HepG2 (cell line): Measurements from ENCODE around the gene PRADC1. TPM values are rescaled to one million over a fixed set of nuclear protein-coding genes. Genes with fewer than 3 reads are reported as not detected.

Experiments
- CCAR2 ChIP-seq: fragments of 200-400 bp; formaldehyde crosslinking; optimal IDR thresholded peaks from 2 replicates; pipeline ENCODE3; 2018; ENCODE audit warnings: low read depth, mild to moderate bottlenecking, low read length, moderate library complexity
- EED ChIP-seq: sonication (generic); formaldehyde crosslinking; IDR thresholded peaks from 2 replicates; pipeline ENCODE4 v1.5.0; 2020; ENCODE audit warnings: mild to moderate bottlenecking, missing genetic modification reagents
- ERF ChIP-seq: IDR thresholded peaks from 2 replicates; pipeline ENCODE4 v1.6.1; 2018; ENCODE audit warnings: missing biosample characterization, missing genetic modification reagents
- FOXP4 ChIP-seq: sonication (generic); formaldehyde crosslinking; IDR thresholded peaks from 2 replicates; pipeline ENCODE4 v1.4.0; 2020; ENCODE audit warnings: missing genetic modification reagents
- HOXA3 ChIP-seq: sonication (generic); formaldehyde crosslinking; IDR thresholded peaks from 2 replicates; pipeline ENCODE4 v1.5.0; 2020; ENCODE audit warnings: missing genetic modification reagents
- KDM5A ChIP-seq: fragments of 200-600 bp; sonication (generic); IDR thresholded peaks from 2 replicates; pipeline ENCODE4 v1.7.0; 2018; ENCODE audit warnings: antibody characterized with exemption, mild to moderate bottlenecking, low read length, borderline replicate concordance
- MED13 ChIP-seq: sonication (generic); formaldehyde crosslinking; IDR thresholded peaks from 2 replicates; pipeline ENCODE4 v1.5.0; 2020; ENCODE audit warnings: missing genetic modification reagents
- ONECUT2 ChIP-seq: sonication (generic); formaldehyde crosslinking; IDR thresholded peaks from 2 replicates; pipeline ENCODE4 v1.4.0; 2020; ENCODE audit warnings: missing genetic modification reagents
- SP5 ChIP-seq: IDR thresholded peaks from 2 replicates; pipeline ENCODE4 v1.6.1; 2016; ENCODE audit warnings: low read depth, borderline replicate concordance
- ZBTB25 ChIP-seq: IDR thresholded peaks from 2 replicates; pipeline ENCODE4 v1.6.1; 2018; ENCODE audit warnings: missing genetic modification reagents
- ZFP36 ChIP-seq: fragments of 150-350 bp; IDR thresholded peaks from 2 replicates; pipeline ENCODE4 v1.6.1; 2018; ENCODE audit warnings: borderline replicate concordance, low read length, low read depth; ENCODE audit not compliant: partially characterized antibody
- ZMAT3 ChIP-seq: sonication (generic); formaldehyde crosslinking; conservative IDR thresholded peaks from 2 replicates; pipeline ENCODE4 v1.7.0; 2021; ENCODE audit warnings: missing genetic modification reagents
- ZNF136 ChIP-seq: sonication (generic); formaldehyde crosslinking; IDR thresholded peaks from 2 replicates; pipeline ENCODE4 v1.8.1; 2022; ENCODE audit warnings: low read depth, mild to moderate bottlenecking, moderate library complexity, missing genetic modification reagents
- ZNF281 ChIP-seq: sonication (generic); formaldehyde crosslinking; IDR thresholded peaks from 2 replicates; pipeline ENCODE4 v1.4.0; 2020; ENCODE audit warnings: missing genetic modification reagents, borderline replicate concordance
- ZNF33A ChIP-seq: sonication (generic); formaldehyde crosslinking; IDR thresholded peaks from 2 replicates; pipeline ENCODE4 v1.5.1; 2020; ENCODE audit warnings: missing genetic modification reagents, mild to moderate bottlenecking, moderate library complexity, borderline replicate concordance
- ZNF446 ChIP-seq: sonication (generic); formaldehyde crosslinking; IDR thresholded peaks from 2 replicates; pipeline ENCODE4 v1.5.0; 2020; ENCODE audit warnings: mild to moderate bottlenecking, missing genetic modification reagents
- ZNF468 ChIP-seq: sonication (generic); formaldehyde crosslinking; IDR thresholded peaks from 2 replicates; pipeline ENCODE4 v1.8.0; 2022; ENCODE audit warnings: mild to moderate bottlenecking, moderate library complexity, missing genetic modification reagents
- ZNF550 ChIP-seq: sonication (generic); formaldehyde crosslinking; IDR thresholded peaks from 2 replicates; pipeline ENCODE4 v1.4.0; 2020; ENCODE audit warnings: mild to moderate bottlenecking, missing genetic modification reagents, borderline replicate concordance
- ZNF569 ChIP-seq: sonication (generic); formaldehyde crosslinking; IDR thresholded peaks from 2 replicates; pipeline ENCODE4 v1.5.0; 2020; ENCODE audit warnings: mild to moderate bottlenecking, missing genetic modification reagents, moderate library complexity, borderline replicate concordance
- ZNF724P ChIP-seq: sonication (generic); formaldehyde crosslinking; IDR thresholded peaks from 2 replicates; pipeline ENCODE4 v1.8.0; 2022; ENCODE audit warnings: missing genetic modification reagents, borderline replicate concordance
- ZNF777 ChIP-seq: sonication (generic); formaldehyde crosslinking; IDR thresholded peaks from 2 replicates; pipeline ENCODE4 v1.4.0; 2020; ENCODE audit warnings: missing genetic modification reagents
- ZNF883 ChIP-seq: sonication (generic); formaldehyde crosslinking; IDR thresholded peaks from 2 replicates; pipeline ENCODE4 v1.5.1; 2020; ENCODE audit warnings: mild to moderate bottlenecking, missing genetic modification reagents; ENCODE audit errors: not compliant biosample characterization
- ZSCAN31 ChIP-seq: sonication (generic); formaldehyde crosslinking; IDR thresholded peaks from 2 replicates; pipeline ENCODE4 v1.5.0; 2020; ENCODE audit warnings: low read depth, mild to moderate bottlenecking, missing genetic modification reagents
- polyA plus RNA-seq, 8 experiments: library from polyadenylated mRNA; depleted of rRNA in 3 of 8; stranded (reverse) in 7 of 8; unstranded in 1 of 8; fragments of >200 nt; fragmentation: Illumina TruSeq in 4 of 8; extraction: Trizol in 4 of 8; gene quantifications; 2 replicates each; pipeline versions ENCODE4 v1.2.1 to v1.2.3, GENCODE V29; 2011 to 2016; ENCODE audit warnings: low read depth in 4 of 8, missing spikeins in 1 of 8, mixed read lengths in 1 of 8; ENCODE audit not compliant: insufficient read depth in 1 of 8
- total RNA-seq, 5 experiments: library from RNA; depleted of rRNA; stranded (reverse); fragments of >200 nt; fragmentation: Illumina TruSeq; extraction: Trizol; gene quantifications; 2 replicates each; pipeline ENCODE4 v1.2.3, GENCODE V29; 2016; ENCODE audit warnings: low read depth in 1 of 5
- TF ChIP-seq, protein P1 (sequence below): sonication (generic); formaldehyde crosslinking; IDR thresholded peaks from 2 replicates; pipeline ENCODE4 v1.4.0; 2020; ENCODE audit warnings: mild to moderate bottlenecking, missing genetic modification reagents

The PRADC1 gene
- total and polyA plus RNA-seq, 2 of the 13 experiments (the other 11 are each of a cell fraction or from before 2014, with no cell fraction given), result 12.1 to 37.2 TPM

- TF ChIP-seq ZNF33A (no peak), MED13 (CRISPR knock-in tag) (no peak), SP5 (CRISPR knock-in tag) (peak; percentile 80), ZNF883 (CRISPR knock-in tag) (no peak), ZNF446 (no peak), ZNF724P (no peak), ZBTB25 (peak; percentile 71; the same call in 1 of the 2 replicates), ZNF569 (CRISPR knock-in tag) (no peak), CCAR2 (no peak), ERF (peak; percentile 90), ZSCAN31 (CRISPR knock-in tag) (no peak), ZNF281 (CRISPR knock-in tag) (no peak; the same call in 1 of the 2 replicates), ZFP36 (no peak), ONECUT2 (CRISPR knock-in tag) (no peak), FOXP4 (CRISPR knock-in tag) (peak; percentile 92), ZNF777 (no peak), ZNF136 (peak; percentile 34; the same call in 1 of the 2 replicates), EED (CRISPR knock-in tag) (no peak), ZMAT3 (CRISPR knock-in tag) (no peak), KDM5A (no peak), ZNF468 (no peak), HOXA3 (peak; percentile 75; the same call in 1 of the 2 replicates), ZNF550 (CRISPR knock-in tag) (no peak)
- TF ChIP-seq, protein P1, sequence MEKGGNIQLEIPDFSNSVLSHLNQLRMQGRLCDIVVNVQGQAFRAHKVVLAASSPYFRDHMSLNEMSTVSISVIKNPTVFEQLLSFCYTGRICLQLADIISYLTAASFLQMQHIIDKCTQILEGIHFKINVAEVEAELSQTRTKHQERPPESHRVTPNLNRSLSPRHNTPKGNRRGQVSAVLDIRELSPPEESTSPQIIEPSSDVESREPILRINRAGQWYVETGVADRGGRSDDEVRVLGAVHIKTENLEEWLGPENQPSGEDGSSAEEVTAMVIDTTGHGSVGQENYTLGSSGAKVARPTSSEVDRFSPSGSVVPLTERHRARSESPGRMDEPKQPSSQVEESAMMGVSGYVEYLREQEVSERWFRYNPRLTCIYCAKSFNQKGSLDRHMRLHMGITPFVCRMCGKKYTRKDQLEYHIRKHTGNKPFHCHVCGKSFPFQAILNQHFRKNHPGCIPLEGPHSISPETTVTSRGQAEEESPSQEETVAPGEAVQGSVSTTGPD, result no peak
Measured at GRCh38 chr2:73262108-73262651, 29.1 kb upstream of the PRADC1 start (continued).
